ENCODE results near the gene ZNF469.

The ZNF469 gene

DNA sequence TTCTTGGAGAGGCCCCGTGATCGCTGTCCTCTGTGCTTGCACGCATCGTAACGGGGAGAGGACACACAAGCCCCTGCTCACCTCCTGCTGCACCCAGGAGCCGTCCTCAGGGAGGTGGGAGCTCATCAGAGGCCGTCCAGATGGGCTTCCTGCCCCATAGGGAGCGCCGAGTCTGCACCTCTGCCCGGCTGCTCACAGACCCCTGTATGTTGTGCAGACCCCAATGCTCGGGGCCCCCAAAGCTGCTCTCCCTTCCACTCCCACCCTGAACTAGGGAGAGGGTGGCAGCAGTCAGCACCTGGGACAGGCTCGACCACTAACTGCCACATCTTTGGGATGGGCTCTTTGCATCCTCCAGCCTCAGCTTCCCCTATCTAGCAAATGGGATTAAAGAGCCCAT lies 4.4 kb upstream of the ZNF469 start:
- no peak for DNase-seq

DNA sequence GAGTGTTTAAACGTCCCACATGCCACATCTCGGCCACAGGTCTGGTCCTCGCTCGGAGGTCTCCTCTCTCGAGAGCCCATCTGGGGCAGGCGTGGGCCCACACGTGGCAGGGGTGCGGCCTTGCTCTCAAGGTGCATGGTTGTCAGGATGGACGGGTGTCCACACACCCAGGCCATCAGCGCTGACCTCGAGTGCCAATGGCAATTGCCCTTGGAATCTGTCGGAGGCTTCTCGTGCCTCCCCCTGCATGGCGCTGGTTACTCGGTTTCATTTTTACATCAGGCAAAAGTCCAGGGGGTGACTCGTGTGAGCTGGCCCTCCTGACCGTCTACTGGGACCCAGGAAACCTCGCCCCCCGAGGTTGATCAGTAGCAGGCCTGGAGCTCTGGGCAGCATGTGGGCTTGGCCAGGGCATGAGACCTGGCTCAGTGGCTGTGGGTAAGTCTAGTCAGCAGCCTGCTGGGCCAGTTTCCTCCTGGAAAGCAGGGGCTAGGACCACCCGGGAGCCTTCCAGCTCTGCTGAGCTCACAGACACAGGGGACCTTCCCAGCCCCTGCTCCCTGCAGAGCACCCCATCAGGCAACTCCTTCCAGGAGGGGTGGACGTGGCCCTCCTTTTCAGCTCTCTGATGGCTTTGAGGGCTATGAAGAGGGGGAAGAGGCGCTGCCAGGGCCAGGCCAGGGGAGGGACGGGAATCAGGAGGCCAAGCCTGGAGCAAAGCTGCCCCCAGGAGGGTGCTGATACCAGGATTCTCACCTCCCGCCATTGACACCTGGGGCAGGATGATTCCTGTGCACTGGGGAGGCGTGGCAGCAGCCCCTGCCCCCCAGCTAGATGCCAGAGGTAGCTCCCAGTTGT lies 3.7 kb upstream of the ZNF469 start:
- no peak for DNase-seq

DNA sequence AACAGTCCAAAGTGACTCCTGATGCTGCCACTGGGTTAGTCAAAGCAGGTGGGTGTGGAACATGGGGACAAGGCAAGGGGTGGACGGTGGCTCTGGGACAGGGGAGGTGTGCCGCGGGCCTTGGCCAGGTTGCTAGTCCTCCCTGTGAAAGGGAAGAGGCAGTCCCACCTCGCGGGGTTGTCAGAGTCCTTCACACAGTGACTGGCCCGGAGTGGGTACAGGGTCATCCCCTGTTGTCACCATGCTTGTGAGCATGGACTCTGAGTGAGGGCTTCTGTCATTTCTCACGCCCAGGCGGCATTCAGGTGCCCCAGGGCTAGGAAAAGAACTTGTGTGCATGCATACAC lies 3.1 kb upstream of the ZNF469 start:
- DNase-seq, result no peak

DNA sequence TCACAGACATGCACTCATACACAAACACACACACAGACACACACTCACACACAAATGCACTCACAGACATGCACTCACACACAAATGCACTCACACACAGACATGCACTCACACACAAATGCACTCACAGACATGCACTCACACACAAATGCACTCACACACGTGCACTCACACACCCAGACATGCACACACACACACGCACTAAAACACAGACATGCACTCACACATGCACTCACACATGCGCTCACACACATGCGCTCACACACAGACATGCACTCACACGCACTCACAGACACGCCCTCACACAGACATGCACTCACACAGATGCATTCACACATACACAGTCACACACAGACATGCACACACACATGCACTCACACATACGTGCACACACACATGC lies 2.7 kb upstream of the ZNF469 start:
- DNase-seq, result no peak

DNA sequence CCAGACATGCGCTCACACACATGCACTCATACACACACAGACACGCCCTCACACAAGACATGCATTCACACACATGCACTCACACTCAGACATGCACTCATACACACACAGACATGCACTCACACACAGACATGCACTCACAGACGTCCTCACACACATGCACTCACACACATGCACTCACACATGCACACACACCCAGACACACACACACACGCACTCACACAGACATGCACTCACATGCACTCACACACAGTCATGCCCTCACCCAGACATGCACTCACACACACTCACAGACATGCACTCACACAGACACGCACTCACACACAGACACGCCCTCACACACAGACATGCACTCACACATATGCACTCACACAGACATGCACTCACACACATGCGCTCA lies 2.1 kb upstream of the ZNF469 start:
- DNase-seq, result no peak

DNA sequence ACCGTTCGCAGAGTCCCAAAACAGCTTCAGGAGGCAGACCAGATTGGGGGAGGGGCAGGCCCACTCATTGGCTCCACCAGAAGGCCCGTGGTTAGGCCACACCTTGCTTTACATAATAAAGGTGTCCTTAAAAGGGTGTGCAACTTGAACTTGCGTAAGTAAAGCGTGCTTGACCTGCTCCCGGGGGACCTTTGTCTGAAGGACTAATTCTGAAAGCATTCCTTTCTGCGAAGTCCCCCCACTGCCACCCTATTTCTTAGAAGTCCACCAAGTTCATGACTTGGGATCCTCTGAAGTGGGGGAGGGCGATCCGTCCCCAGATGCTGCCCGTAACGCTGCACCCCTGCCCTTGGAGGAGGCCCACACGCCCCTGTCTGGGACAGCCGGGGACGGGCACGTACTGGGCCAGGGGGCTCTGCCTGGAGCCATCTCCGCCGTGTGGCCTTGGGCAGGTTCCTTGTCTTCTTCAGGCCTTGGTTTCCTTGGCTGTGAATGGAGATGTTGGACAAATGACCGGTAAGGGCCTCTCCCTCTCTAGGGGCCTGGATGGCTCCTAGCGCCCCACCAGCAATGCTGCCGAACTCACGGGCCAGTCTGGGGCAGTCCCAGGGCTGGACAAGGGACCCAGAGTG lies 823 bp upstream of the ZNF469 start:
- no peak for DNase-seq

DNA sequence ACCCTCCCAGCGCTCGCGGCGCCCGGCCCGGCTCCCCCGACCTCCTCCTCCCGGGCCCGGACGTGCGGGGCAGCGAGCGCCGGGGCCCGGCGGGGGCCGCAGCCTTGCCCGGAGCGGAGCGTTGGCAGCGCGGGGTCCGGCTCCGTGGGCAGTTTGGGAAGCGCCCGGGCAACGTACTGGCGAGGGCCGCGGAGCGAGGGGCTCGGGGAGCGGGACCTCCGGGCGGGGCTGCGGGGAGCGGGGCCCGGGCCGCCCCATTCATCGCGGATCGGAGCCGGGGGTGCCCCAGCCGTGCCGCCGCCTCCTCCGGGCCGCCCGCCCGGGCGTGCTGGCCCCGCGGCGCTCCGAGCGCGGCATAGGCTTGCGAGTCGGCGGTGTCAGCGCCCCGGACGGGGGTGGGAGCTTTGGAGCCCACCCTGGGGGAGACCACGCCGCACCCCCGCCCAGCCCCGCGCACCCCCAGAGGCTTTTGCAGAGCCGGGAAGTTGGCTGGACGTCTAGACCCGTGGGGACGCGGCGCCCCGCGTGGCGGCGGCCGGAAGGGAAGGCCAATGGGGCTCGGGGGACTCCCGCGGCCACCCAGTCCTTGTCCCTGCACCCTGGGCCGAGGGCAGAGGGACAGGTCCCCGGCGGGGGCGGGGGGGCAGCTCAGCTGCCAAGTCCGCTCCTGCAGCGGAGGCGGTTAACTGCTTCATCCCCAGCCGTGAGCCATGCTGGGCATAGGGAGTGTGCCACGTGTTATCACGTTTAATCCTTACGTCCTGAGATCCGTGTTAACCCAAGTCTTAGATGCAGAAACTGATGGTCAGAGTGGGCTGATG lies 852 bp downstream of the ZNF469 start:
- peak; percentile 75 for DNase-seq

DNA sequence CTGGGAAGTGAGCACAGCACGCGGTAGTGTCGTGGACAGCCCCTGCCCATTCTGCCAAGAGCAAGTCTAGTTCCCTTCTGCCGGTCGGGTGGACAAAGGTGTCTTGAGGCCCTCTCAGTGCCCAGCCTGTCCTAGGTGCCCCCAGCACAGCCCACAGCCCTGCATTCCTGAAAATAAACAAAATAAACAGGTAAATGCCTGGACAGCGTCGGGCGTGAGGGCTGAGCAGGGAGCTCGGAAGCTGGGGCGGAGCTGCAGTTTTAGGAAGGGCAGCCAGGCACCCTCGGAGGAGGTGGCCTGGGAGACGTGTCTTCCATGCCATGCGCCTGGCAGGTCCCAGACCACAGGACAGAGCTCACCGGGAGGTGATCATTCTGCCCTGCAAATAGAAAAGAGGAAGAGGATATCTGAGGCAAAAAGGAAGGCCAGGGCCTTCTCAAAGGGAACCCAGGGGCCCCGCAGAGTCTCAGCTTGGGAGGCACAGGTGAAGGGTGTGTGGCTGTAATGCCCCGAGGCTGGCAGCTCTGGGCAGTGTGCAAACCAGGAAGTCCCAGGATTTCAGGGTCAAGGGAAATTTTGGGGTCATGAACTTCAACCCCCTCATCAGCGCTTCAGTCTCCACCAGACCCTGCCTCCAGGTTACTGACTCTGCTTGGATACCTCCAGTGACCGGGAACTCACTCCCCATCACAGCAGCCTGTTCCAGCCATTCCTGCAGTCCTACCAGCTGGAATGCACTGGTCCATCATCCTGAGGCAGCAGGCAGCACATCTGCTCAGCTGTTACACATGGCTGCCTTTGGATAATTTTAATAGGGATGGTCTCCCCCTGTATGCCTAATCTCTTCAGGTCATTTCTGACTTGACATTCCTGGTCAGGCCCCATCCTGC lies 1.7 kb downstream of the ZNF469 start:
- no peak for DNase-seq

DNA sequence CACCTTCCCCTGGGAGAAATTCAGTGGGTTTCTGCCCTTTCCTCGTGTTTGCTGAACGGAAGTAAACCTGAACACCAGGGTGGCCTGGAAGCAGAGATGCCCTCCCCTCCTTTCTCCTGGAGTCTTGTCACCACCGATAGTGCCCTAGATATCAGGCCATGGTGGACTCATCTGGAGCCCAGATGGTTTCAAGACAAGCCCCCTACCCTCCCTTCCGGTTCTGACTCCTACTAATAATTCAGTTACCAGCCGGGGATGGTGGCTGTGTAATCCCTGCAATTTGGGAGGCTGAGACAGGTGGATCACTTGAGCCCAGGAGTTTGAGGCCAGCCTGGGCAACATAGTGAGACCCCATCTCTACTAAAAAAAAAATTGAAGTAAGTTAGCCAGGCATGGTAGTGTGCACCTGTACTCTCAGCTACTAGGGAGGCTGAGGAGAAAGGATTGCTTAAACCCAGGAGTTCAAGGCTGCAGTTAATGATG lies 2.4 kb downstream of the ZNF469 start:
- no peak for DNase-seq

DNA sequence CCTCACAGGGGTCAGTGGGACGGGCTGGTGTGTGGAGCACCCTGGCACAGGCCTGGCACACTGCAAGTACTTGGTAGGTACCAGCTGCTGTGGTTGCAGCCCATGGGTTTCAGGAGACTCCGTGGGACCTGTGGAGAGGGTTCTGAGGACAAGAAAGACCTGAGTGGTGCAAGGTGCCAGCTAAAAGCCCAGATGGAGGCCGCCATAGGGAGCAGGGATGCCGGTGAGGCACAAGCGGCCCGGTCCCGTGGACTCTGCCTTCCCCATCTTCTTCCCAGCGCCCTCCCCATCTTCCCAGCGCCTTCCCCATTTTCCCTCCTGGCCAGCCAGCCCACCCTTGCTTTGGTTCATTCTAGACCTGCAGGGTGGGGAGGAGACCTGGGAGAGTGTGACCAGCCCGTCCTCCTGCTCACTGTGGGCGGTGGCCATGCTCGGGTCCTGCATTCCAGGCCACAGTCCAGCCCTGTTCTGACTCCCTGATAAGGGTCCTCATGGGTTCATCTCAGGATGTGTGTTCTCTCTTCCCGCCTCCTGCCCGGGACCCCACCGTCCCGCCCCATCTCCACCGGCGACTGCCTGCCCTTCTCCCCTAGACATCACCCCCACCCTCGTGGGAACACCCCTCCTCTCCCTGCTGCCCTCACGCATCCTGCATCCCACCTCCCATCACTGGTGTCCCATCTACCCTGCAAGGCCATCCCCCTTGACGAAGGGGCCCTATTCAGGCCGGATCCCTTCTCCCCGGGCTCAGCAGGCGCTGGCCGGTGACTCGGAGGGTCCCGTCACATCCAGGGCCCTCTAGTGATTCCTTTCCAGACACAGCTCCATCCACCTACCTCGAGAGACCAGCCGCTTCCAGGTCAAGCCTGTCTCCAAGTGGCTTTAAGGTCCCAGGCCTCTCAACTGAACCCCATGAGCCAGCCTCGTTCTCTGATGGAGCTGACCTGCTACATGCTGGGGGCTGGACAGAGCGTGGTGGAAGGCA lies 3.4 kb downstream of the ZNF469 start:
- no peak for DNase-seq

DNA sequence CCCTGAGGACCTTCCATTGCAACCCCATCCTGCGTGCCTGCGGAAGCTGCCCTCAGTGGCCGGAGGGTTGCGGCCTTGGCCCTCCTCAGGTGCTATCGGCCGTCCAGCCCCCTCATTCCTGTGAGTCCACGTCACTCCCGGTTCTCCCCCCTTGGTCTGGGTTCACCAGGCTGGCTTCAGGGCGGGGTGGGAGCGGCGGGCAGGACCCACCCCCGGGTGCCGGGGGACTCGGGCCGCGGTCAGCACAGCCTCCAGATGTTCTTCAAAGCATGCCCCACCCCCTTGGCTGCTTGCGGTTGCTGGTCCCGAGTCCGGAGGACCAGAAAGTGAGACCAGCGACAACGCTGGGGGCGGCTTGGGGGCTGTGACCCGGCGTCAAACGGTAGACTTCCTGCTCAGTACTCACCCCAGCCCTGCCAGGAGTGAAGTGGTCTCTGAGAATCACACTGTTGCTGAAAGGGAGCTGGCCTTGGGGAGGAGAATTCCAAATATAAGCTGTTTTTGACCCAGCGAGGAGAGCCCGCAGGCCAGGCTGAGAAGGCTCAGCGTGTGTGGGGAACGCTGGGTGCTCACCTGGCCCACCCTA lies 4.5 kb downstream of the ZNF469 start:
- DNase-seq, result no peak

DNA sequence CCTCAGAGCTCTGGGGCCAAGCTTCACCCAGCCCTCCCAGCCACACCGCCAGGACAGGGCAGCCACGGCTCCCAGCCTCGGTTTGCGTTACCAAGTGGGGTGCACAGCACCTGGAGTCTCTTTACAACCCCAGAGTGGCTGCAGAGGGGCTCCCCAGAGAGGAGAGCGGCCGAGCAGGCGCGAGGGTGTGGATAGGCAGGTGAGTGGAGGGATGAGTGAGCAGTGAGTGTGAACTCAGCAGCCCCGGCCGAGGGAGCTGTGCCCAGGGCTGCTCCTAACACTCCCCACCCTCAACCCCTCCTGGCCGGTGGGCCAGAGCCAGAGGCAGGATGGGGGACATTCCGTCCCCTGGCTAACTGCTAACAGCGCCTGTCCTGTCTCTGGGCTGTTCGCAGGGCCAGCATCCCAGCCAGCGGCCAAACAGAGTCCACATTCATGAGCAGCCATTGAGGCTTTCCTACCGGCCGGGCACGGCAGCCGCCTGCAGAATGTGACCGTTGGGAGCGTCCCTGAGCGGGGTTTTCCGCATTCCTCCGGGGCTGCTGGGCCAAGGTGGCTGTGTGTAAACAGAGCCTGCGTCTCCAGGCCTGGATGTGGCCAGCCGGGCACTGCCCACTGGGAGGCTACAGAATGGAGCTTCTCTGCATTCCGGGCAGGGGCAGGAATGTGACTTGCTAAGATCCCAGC lies 5.3 kb downstream of the ZNF469 start:
- peak; percentile 68 for DNase-seq

DNA sequence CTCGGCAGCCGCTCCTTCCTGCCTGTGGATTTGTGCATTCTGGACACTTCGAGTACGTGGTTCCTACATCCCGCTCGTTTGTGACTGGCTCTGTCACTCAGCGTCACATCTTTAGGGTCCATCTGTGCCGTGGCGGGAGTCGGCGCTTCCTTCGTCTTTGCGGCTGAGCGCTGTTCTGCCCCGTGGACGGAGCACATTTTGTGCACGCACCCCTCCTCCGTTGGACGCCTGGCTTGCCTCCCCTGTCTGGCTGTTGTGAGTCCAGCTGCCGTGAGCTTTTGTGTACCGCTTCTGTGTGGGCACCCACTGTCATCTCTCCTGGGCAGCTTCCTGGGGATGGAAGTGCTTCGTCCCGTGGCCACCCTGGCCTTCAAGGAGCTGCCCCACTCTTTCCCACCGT lies 6.4 kb downstream of the ZNF469 start:
- DNase-seq, result no peak

DNA sequence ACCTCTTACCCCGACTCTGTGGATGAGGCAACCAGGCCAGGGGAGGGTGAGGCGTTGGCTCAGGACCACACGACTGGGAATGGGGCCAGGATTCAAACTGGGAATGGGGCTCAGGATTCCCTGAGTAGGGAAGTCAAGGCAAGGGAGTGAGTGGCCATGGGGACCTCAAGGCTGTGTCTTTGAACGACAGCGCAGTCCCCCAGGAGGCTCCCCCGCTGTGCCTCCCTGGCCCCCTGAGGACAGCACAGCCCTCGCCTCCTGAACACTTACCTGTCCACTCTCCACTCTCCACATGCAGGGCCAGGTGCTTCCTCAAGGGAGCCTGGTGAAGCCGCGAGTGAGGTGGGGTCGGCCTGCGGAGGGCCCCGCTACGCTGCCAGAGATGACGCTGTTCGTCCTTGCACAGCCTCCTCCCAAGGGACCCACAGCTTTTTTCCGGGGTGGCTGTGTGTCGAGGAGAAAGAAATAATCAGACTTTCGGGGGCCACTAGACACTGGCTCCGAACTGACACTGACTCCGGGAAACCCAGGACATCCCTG lies 6.9 kb downstream of the ZNF469 start:
- no peak for DNase-seq

DNA sequence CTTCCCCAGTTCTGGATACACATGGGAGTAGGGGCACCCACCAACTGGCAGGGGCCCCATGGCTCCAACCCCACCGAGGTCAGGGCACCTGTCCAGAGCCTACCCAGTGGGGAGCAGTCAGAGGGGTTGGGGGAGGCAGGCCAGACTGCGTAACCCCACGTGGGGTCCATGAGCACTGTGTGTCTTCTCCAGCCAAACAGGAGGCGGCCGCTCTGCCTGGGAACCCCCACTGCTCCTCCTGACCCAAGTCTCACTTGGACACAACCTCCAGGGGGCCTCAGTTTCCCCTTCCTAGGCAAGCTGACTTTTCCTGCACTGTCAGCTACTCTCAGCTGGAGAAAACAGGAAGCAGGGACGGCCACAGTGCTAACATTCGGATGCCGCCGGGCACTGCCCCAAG lies 7.5 kb downstream of the ZNF469 start:
- DNase-seq, result no peak

DNA sequence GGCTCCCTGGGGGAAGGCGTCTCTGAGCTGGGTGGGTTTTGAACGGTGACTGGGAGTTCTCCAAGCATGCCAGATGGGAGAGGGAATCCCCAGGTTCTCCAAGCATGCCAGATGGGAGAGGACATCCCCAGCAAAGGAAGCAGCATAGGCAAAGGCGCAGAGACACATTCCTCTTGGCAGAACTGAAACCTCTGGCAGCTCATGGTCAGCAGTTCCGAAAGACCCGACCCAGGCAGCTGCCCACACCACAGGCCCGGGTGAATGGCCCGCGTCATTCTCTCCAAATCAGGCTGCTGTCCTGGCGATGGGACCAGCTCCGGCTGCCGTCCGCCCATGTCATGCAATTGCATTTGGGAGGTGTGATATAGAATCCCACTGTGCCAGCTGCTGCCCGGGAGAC lies 8.0 kb downstream of the ZNF469 start:
- no peak for DNase-seq

DNA sequence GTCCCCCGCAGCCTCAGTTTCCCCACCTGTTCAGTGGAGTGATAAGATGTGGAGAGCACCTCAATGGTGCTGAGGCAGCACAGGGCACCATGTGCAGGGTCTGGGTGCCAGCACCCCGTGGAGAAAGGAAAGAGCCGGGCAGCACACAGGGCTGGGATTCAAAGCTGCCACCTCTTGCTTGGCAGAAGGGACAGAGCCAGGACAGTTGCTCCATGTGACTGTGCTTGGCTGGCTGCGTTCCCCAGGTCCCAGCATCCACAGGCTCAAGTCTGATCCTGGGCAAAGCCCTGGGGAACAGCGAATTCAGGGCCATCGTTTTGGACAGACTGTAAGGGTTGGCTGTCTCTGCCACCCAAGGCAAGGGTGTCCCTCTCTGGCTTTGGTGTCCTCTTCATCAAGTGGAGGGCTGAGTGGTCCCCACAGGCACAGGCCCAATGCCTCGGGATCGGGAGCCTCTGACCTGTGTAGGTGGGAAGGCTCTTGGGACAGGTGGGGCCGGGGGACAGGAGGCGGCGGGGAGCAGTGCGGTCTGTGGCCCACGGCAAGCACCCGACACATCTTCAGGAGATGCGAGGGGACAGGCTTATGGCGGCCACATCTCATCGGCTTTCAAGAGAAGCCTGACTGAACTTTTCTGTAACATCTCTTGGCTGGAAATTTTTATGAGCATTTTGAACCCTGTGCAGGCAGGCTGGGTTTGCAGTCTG lies 8.5 kb downstream of the ZNF469 start:
- DNase-seq, result no peak

DNA sequence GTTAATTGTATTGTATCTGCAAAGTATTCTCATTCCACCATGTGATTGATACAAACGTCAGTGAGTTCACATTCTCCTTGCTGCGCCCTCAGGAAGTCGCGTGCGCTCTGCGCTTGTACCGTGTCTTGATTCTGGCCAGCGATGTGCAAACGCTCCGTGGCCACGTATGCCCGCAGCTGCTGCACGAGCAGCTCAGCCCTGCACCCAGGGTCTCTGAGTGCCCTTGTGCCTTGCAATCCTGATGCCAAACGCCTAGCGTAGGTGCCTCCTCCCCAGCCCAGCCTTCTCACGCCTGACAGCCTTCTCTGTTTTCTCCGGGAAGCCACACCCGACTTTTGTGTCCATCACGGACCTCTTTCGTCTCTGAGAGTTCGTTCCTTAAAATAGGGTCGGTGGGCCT lies 9.4 kb downstream of the ZNF469 start:
- DNase-seq, result no peak

DNA sequence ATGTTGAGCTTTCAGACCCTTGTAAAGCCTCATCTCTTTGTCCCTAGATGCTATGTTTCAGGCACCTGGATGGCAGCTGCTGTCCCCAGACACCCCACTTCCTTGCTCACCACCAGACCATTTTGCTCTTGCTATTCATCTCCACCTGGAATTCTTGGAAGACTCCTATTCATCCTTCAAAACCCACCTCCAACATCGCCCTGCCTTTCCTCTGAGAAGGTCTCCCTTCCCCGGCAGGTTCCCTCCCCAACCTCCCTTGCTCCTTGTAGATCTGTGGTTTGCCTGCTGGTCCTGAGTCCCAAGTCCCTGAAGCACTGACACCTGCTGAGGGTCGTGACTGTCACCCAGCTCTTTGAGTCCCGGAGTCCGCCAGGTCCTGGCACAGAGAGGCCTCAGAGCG lies 9.9 kb downstream of the ZNF469 start:
- no peak for DNase-seq
